Cerebellar cortex (tissue), 1 donor: ENCODE measurements around the gene LASP1NB.
A peak's percentile ranks its signal among the peaks of the same experiment; 100 is the strongest.

Experiments
- DNase-seq: peaks from one replicate; pipeline ENCODE4 v3.0.0-alpha.2; 2015; ENCODE audit warnings: low spot score

The LASP1NB gene

GRCh38 chr17:38925263-38925995, at the start of gene LASP1NB:
Gene LASP1NB (plus strand): TSS chr17:38925614.
- peak; percentile 94 for DNase-seq

DNA sequence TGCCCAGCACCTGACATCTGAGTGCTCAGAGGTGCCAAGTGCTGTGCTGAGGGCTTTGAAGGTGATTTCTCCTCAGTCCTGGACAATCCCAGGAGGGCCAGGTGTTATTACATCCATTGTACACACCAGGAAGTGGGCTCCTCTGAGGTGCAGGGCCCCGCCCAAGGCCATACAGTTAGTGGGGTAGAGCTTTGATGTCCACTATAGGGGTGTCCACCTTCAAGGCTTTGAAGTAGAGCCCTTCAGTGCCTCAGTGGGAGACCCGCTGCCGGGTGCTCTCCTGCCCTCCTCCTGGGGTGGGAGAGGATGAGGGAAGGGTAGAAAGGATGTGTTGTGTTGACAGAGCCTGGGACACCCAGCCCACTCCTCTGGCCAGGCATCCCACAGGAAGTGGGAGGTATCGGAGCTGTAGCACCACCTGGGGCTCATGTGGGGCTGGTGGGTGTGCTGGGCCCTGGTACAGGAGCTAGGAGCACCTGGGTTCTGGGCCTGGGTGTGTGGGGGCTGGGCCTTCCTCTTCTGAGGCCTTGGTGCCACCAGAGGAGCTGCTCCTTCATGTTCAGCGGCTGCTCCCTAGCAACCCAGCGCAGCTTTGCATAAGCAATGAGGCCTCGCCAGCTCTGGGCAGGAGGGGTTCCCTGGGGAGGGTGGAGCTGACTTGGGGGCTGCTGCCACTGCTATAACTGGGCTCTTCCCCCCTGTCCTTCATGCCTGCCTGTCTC, 48.1 kb upstream of the LASP1NB start:
- DNase-seq, result no peak

DNA sequence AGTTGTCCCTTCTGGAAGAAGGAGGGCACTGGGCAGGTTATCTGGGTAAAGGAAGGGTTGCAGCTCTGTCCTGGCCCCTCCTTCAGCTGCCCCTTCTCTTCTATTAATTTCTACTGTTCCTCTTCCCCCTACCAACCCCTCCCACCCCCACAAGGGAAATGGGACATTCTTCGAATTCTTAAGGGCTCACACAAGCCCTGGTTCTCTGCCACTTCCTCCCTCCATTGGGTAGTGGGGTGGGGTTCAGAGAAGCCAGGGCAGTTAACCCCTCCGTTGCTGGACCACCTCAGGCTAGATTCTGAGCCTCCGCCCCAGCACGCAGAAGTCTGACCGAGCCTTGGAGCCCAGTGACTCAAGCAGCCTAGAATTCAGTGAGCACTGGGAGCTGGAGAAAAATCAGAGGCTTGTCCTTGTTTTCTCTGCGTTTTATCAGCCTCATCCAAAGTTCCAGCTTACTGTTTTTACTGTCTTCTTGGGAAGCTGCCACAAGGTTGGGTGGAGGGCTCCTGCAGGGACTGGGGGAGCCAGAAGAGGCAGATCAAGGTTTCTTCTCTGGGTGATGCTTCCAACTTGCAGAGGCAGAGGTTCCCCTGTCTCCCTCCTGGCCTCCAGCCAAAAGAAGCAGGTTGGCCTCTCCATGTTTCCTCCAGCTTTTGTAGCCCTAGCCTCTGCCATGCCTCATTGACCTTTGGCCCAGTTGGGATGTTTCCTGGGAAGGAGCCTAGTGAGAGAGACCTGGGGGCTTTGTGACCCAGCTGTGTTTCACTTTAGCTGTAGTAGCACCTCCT, 45.3 kb upstream of the LASP1NB start:
- peak; percentile 75 for DNase-seq

GRCh38 chr17:38881600-38882191, 43.7 kb upstream of the LASP1NB start:
- no peak for DNase-seq

GRCh38 chr17:38882870-38883269, 42.5 kb upstream of the LASP1NB start:
- DNase-seq, result no peak

DNA sequence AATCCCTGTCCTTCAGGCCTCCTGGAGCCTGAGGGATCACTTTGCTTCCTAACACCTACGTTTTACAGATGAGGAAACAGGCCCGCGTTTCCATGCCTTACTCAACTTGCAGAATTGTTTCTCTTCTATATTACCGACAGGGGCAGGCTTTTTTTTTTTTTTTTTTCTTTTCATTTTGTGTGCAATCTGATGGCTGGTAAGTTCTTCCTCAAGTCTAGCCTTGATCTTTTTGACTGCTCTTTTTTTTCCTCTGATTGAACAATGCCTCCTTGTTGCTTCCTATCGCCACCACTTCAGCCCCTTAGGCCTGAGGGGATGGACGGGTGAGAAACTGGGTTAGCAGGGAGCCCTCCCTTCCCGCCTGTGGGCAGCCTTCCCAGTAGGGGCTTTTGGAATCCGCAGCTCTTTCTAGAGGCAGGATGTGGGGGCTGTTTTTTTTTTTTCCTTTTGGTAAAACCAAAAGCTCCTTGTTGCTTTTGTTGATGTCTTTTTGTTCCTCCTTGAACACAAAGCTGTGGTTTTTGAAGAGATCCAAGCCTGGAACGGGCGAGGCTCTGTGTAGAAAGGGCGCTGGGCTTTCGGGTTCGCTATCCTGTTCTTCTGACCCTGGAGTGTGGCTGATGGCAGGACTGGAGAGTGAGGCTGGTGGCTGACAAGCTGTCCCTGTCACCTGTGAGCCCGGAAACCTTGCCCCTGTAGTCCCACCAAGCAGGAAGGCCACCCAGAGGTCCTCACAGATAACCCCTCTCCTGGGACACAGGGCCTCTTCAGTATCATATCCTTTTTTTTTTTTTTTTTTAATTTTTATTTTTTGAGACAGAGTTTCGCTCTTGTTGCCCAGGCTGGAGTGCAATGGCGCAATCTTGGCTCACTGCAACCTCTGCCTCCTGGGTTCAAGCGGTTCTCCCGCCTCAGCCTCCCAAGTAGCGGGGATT, 41.6 kb upstream of the LASP1NB start:
- no peak for DNase-seq

DNA sequence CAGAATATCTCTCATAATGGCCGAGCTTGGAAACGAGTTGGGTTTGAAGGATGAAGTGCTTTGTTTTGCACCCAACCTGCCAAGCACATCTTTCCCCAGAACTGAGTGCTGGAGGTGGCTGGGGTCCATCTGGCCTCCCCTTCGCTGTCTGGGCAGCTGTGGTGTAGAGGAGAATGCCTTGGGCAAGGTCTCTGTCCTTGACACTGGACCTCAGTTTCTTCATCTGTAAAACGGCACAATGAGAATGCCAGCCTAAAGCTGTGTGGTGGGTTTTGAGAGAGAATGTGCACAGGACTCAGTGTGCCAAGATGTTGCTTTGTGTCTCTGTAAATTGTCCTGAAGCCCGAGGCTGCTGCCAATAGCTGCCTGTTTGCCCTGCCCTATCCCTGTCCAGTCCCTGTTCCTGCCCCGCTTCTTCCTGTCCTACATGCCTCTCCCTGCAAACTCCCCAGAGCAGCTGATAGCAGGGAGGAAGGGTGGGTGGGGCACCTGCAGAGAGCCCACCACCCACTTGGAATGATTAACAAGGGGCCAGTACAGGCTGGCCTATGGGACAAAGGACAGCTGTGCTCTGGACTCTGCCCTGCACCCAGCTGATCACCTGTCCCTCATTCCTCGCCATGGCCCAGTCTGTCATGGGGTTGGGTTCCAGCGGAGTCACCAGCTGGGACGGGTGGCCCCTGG, 40.2 kb upstream of the LASP1NB start:
- DNase-seq, result no peak

- DNase-seq, result no peak
Observed at GRCh38 chr17:38885728-38886642, 39.4 kb upstream of the LASP1NB start.

DNA sequence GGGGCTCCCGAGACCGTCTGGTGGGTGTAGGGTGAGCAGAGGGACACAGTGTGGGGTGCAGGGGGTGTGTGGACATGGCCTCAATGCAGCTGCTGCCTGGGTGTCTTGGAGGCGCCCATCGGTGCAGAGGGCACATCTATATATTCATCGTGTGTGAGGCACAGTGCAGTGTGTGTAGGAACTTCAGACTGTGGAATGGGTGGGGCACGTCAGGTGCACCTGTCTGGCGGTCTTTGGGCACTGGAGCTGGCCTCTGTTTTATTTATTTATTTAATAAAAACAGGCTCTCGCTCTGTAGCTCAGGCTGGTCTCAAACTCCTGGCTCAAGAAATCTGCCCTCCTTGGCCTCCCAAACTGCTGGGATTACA, 38.8 kb upstream of the LASP1NB start:
- no peak for DNase-seq

GRCh38 chr17:38888842-38889241, 36.6 kb upstream of the LASP1NB start:
- no peak for DNase-seq

DNA sequence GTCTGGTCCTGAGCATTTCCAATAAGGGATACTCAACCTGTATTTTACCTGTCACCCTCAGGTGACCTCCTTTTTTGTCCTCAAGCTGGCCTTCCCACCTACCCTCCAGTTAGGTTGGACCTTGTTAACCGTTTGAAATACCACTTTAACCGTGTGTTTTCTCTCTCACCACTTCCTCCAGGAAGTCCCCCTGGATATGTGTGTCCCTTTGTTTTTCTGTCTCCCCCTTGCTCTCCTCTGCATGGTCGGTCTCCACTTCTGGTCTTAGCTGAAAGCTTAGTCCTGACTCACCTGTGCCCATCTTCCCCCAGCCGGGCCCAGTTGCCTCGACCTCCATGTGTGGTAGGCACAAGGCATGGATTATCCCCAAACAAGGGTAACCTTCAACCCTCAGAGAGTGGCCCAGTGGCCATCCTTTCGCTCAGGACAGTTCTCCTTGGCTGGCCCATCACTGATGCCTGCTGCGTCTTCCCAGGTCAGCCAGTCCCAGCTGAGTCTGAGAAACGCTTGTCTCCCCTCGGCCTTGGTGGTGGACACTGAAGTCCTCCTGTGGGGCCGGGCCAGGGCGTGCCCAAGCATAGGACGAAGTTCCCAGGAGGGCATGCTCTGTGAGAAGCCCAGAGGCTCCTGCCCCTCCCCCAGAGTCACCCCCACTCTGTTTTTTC, 35.5 kb upstream of the LASP1NB start:
- DNase-seq, result no peak

GRCh38 chr17:38890410-38890746, 35.0 kb upstream of the LASP1NB start:
- no peak for DNase-seq

- no peak for DNase-seq
Observed at GRCh38 chr17:38891441-38891840, 34.0 kb upstream of the LASP1NB start.

- no peak for DNase-seq
Observed at GRCh38 chr17:38892083-38892482, 33.3 kb upstream of the LASP1NB start.

GRCh38 chr17:38892620-38893019, 32.8 kb upstream of the LASP1NB start:
- DNase-seq, result no peak

- DNase-seq, result no peak
Observed at GRCh38 chr17:38893113-38893512, 32.3 kb upstream of the LASP1NB start.

- no peak for DNase-seq
Observed at GRCh38 chr17:38893607-38894006, 31.8 kb upstream of the LASP1NB start.

DNA sequence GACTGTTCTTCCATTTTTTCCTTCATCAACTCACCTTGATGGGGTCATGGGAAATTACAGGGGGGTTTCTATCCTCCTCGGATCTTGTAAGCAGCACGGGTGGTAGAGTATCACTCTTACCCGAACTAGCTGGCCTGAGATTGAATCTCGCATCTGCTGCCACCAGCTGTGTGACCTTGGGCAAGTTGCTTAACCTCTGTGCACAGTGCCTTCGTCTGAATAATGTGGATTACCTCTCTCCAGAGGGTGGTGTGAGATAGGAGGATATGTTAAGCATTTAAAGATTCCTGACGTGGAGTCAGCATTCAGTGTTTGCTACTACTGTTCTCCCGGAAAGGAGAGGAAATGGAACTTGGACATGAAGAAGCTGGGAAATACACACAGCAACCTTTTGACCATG, 31.1 kb upstream of the LASP1NB start:
- no peak for DNase-seq

DNA sequence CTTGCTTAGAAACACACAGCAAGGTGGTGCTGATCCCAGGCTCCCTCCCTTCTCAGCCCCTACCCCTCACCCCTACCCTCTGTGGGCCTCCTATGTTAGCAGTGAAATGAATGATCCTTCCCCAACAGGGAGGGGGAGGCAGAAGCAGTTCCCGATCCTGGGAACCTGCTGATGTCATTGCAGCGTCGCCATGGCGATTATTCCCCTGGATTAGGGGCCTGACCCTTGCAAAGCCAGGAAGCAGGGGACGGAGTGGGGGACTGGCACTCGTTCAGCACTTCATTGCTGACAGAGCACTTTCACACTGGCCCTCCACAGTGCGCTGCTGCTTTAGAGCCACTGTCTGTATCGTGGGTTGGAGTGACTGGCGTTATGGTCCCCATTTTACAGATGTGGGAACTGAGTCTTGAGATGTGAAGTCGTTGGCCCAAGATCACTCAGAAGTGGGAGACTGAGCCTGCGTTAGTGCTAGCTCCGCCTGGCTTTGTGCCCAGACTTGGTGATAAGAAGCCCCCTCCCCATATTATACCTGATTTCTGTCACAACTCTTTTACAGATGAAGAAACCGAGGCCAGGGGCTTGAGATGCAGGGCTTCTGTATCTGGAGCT, 29.0 kb upstream of the LASP1NB start:
- no peak for DNase-seq
